Activated CD8-positive, alpha-beta T cell treated with anti-CD3 and anti-CD28 coated beads, Interleukin-2, amount 10 ng/mL, durations not matched to agents 7 days and 5 days (primary cell): ENCODE results near the gene CLTB. TPM values are rescaled to one million over a fixed set of nuclear protein-coding genes. Genes with fewer than 3 reads are reported as not detected.

Source experiments
- ATAC-seq: fragments of 150-1000 bp; cut with Tn5 transposase; one replicate; pipeline ENCODE4 v1.10.0; 2021; ENCODE audit warnings: moderate library complexity
- CTCF ChIA-PET: fragments of 350-600 bp; sonication (Branson Sonifier 250); formaldehyde crosslinking; loops from one replicate; lab custom pipeline; 2021; ENCODE audit warnings: antibody characterized with exemption; lab: Charles Lee
- POLR2A ChIA-PET: fragments of 350-600 bp; sonication (Branson Sonifier 250); formaldehyde crosslinking; loops from one replicate; lab custom pipeline; 2021; ENCODE audit warnings: antibody characterized with exemption; lab: Charles Lee
- DNase-seq: peaks from one replicate; pipeline ENCODE4 v3.0.0-alpha.2; 2020
- H3K27ac Mint-ChIP-seq: one replicate; pipeline ENCODE4 v1.8.0; 2021; ENCODE audit warnings: mild to moderate bottlenecking, mixed read lengths
- H3K27me3 Mint-ChIP-seq: one replicate; pipeline ENCODE4 v1.8.0; 2021; ENCODE audit warnings: low read depth, mixed read lengths
- H3K36me3 Mint-ChIP-seq: one replicate; pipeline ENCODE4 v1.8.0; 2021; ENCODE audit warnings: low read depth, mixed read lengths
- H3K4me1 Mint-ChIP-seq: one replicate; pipeline ENCODE4 v1.8.0; 2021; ENCODE audit warnings: low read depth, mixed read lengths
- H3K4me3 Mint-ChIP-seq: one replicate; pipeline ENCODE4 v1.8.0; 2021; ENCODE audit warnings: mild to moderate bottlenecking, mixed read lengths
- H3K9me3 Mint-ChIP-seq: one replicate; pipeline ENCODE4 v1.8.0; 2022; ENCODE audit warnings: mixed read lengths; ENCODE audit not compliant: insufficient read depth
- total RNA-seq, 2 experiments: library from RNA; stranded (reverse); gene quantifications; one replicate each; pipeline ENCODE4 v1.2.3, GENCODE V29; 2021

The CLTB gene, protein sequence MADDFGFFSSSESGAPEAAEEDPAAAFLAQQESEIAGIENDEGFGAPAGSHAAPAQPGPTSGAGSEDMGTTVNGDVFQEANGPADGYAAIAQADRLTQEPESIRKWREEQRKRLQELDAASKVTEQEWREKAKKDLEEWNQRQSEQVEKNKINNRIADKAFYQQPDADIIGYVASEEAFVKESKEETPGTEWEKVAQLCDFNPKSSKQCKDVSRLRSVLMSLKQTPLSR
- 10 to 100 TPM; 65.4 to 67.7 TPM for total RNA-seq

DNA sequence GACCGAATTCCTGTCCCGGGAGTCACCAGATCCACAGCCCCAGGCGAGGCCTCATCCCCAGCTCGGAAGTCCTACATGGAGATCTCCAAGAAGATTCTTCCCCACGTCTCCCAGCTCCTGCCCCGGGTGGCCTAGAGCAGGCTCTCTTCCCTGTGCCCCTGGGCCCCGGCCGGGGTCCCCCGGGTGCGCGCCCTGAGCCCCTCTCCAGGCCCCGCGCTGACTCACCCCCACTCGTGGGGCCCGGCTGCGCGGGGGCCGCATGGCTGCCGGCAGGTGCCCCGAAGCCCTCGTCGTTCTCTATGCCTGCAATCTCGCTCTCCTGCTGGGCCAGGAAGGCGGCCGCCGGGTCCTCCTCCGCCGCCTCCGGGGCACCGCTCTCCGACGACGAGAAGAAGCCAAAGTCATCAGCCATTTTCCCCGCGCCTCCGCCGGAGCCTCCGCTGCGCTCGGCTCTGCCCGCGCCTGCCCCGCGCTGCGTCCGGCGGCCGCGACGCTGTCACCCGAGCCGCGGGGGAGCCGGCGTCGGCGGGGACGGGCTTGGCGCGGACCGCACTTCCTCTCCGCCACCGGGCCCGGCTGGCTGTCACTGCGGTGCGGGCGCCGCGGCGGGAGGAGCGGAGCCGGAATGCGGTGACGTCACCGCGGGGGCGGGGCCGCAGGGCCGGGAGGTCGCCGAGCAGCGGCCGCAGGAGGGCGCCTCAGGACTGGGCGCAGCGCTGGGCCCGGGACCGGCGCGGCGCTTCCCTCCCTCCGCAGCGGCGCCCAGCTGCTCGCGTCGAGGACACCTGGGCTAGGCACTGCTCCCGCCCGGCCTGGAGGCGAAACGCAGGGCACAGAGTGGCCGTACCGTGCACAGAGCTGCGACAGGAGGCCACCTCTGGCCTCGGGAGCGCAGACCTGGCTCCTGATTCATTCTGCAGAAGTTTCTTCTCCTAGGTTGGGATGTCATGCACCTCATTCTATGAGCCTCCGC lies at the start of gene CLTB:
CLTB (minus strand) TSS at position 588 of the 973 bp plus-strand sequence; CDS start at position 412, 176 bp downstream.
- no peaks in the 10 kb centered on the region for H3K9me3 Mint-ChIP-seq
- peaks cover 29% of the 10 kb centered on the region for H3K4me1 Mint-ChIP-seq
- ATAC-seq (peak; percentile 97), DNase-seq (peak; percentile 89)
- ChIA-PET CTCF (interaction anchor here (0.6 to 3.5 kb wide), 29 partner anchors 10 to 244 kb away, joined by 3 to 30 read pairs (median 4); partner anchors contain the start of genes FAF2, RNF44 and TSPAN17), POLR2A (interaction anchor here (0.7 to 2.4 kb wide), 9 partner anchors 10 to 134 kb away, joined by 3 to 14 read pairs (median 4); partner anchors contain the start of genes FAF2, HIGD2A, NOP16 and RNF44)
- peak within 1 kb of the TSS; percentile 77 for H3K4me3 Mint-ChIP-seq
- peak within 1 kb of the TSS; percentile 76 for H3K27ac Mint-ChIP-seq
- H3K27me3 Mint-ChIP-seq = peaks cover 12% of the 10 kb centered on the region
- H3K36me3 Mint-ChIP-seq = no peaks in the 10 kb centered on the region

DNA sequence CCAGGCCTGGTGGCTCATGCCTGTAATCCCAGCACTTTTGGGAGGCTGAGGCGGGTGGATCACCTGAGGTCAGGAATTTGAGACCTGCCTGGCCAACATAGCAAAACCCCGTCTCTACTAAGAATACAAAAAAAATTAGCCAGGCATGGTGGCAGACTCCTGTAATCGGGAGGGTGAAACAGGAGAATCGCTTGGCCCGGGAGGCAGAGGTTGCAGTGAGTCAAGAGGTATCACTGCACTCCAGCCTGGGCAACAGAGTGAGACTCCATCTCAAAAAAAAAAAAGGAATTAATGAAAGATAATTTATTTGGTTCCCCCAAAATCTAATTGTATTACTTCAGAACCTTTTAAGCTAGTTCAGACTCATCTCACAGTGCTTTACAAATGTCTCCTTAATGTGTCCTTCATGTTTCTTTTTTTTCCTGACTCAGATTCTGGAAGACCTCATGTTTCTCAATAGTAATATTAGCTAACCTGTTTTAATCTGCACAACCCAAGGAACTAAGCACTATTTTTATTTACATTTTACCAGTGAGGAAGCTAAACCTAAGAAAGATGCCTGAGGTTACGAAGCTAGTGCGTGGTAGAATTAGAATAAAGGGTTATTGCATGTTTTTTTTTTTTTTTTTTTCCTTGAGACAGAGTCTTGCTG lies 46.9 kb upstream of the CLTB start:
- H3K36me3 Mint-ChIP-seq = peaks cover 20% of the 10 kb centered on the region
- H3K27me3 Mint-ChIP-seq = no peaks in the 10 kb centered on the region
- H3K4me3 Mint-ChIP-seq = no peak overlapping the region
- ChIA-PET CTCF (interaction anchor here (0.8 kb wide), 1 partner anchor 15 kb away, joined by 4 read pairs; the partner anchor contains the start of gene FAF2), POLR2A (interaction anchor here (0.6 to 0.7 kb wide), 2 partner anchors 11 to 48 kb away, joined by 4 to 5 read pairs; no protein-coding TSS in a partner anchor)
- H3K9me3 Mint-ChIP-seq = no peaks in the 10 kb centered on the region
- H3K27ac Mint-ChIP-seq = no peak overlapping the region
- peaks cover 10% of the 10 kb centered on the region for H3K4me1 Mint-ChIP-seq
- no peak for DNase-seq
- ATAC-seq = no peak

DNA sequence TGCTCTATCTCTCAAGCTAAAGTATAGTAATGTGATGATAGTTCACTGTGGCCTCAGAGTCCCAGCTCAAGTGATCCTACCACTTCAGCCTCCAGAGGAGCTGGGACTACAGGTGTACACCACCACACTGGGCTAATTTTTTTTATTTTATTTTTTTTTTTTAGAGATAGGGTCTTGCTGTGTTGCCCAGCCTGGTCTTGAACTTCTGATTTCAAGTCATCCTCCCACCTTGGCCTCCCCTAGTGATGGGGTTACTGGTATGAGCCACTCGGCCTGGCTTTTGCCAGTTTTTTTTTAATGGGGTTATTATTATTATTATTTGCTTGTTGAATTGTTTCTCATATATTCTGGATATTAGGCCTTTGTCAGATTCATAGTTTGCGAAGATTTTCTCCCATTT lies 45.0 kb upstream of the CLTB start:
- no peak overlapping the region for H3K4me3 Mint-ChIP-seq
- no peaks in the 10 kb centered on the region for H3K9me3 Mint-ChIP-seq
- DNase-seq (no peak), ATAC-seq (no peak)
- peaks cover 13% of the 10 kb centered on the region for H3K4me1 Mint-ChIP-seq
- peaks cover 27% of the 10 kb centered on the region for H3K36me3 Mint-ChIP-seq
- ChIA-PET CTCF (interaction anchor here (1.0 kb wide), 1 partner anchor 14 kb away, joined by 3 read pairs; no protein-coding TSS in a partner anchor), POLR2A (interaction anchor here (0.7 kb wide), 1 partner anchor 12 kb away, joined by 3 read pairs; no protein-coding TSS in a partner anchor)
- no peak overlapping the region for H3K27ac Mint-ChIP-seq
- H3K27me3 Mint-ChIP-seq = no peaks in the 10 kb centered on the region

DNA sequence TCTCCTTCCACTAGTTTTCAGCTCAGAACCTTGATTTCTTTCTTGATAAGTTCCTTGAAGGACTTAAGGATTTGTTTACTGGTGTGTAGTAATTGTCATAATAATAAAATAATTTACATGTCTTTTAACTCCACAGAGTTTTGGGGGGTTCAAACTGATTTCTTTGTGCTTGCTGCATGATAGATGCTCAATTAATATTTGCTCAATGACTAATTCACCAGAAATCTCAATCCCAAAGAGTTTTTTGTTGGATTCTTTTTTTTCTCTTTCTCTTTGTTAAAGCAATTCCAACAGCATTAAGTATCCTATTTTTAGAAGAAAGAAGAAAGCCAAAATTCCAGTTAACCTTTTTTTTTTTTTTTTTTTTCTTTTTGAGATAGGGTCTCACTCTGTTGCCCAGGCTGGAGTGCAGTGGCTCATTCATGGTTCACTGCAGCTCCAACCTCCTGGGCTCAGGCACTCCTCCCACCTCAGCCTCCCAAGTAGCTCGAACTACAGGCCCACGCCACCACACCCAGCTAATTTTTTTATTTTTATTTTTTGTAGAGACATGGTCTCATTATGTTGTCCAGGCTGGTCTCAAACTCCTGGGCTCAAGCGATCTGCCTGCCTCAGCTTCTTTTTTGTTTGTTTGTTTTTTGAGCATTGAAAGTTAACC lies 42.7 kb upstream of the CLTB start:
- POLR2A ChIA-PET = interaction anchor here (1.1 kb wide), 1 partner anchor 9 kb away, joined by 3 read pairs; no protein-coding TSS in a partner anchor
- H3K36me3 Mint-ChIP-seq = peaks cover 27% of the 10 kb centered on the region
- no peak for ATAC-seq
- H3K27me3 Mint-ChIP-seq = no peaks in the 10 kb centered on the region
- no peak overlapping the region for H3K27ac Mint-ChIP-seq
- H3K4me3 Mint-ChIP-seq = no peak overlapping the region
- no peaks in the 10 kb centered on the region for H3K9me3 Mint-ChIP-seq
- no peak for DNase-seq
- H3K4me1 Mint-ChIP-seq = peaks cover 13% of the 10 kb centered on the region
- CTCF ChIA-PET = interaction anchor here (1.0 to 1.5 kb wide), 2 partner anchors 10 to 12 kb away, joined by 3 read pairs; no protein-coding TSS in a partner anchor

DNA sequence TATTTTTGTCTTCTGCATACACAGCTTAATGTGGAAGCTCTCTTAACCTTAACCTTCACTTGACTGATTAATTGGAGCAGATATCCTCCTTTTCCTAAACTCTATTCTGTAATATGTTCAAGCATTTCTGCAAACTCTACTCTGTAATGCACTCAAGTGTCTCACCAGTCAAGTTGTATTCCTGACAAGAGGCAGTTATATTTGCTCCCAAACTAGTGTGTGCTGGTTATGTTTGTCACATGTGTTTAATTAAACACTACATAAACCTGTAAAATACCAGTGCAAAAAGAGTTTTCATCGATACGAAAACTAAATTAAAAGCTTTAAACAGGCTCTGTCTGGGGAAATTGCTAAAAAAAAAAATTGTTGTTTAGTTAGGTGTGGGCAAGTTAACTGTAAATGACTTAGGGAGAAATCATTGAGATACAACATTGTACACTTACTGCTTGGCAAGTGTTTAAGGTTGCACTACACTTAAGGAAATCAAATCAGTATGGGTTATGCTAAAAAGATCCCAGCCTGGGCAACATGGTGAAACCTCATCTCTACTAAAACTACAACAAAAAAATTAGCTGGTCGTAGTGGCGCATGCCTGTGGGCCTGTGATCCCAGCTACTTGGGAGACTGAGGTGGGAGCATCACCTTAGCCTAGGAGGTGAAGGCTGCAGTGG lies 38.5 kb upstream of the CLTB start:
- Mint-ChIP-seq H3K36me3 (peaks cover 34% of the 10 kb centered on the region), H3K27ac (no peak overlapping the region), H3K4me1 (peaks cover 18% of the 10 kb centered on the region), H3K4me3 (no peak overlapping the region), H3K9me3 (no peaks in the 10 kb centered on the region), H3K27me3 (no peaks in the 10 kb centered on the region)
- ChIA-PET POLR2A (no interaction called here), CTCF (no interaction called here)
- ATAC-seq (no peak), DNase-seq (no peak)

DNA sequence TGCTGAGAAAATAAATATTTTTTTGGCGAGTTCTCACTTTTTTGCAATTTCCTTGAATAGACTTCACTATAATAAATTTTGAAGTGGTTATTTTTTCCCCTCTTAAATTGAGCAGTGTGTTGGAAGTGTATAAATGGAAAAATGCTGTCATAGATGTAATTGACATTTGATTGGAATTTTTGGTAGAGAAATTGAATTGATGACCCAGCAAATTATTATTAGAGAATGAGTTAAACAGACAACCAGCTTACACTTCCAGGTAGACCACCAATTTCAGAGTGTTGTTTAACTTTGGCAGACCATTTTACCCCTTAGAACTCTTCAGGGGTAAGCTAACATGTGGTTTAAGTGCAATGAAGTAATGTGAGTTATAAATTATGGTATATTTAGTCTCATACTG lies 33.7 kb upstream of the CLTB start:
- CTCF ChIA-PET = interaction anchor here (0.6 to 4.5 kb wide), 5 partner anchors 12 to 211 kb away, joined by 3 to 65 read pairs (median 24); partner anchors contain the start of gene RNF44
- H3K4me3 Mint-ChIP-seq = no peak overlapping the region

DNA sequence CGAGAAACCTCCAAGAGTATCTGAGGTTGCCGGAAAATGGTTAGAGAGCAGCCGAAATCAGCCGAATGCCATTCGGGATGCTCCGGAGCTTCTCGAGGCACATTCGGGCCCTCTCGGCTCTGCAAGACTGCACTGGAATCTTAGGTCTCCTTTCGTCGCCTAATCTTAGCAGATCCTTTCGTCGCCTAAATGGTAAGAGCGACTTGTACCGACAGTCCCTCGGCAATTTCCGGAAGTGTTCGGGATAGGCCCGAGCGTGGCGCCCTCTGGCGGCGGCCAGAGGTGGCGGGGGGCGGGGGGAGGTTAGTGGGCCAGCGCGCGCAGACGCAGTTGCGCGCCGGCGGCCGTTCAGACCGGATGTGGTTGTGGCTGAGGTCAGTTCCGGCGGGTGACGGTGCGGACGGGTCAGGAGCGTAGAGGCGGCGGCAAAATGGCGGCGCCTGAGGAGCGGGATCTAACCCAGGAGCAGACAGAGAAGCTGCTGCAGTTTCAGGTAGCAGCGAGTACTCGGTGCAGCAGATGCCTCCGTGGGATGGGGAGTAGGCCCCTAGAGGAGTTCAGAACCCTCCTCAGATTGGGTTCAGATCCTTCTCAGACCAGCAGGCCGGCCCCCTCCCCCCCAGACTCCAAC lies 31.8 kb upstream of the CLTB start, which contains the start of gene FAF2:
FAF2 (plus strand) TSS at position 408 of the 631 bp plus-strand sequence; CDS start at position 431, 23 bp downstream.
- peak; percentile 97 for DNase-seq
- H3K27me3 Mint-ChIP-seq = peaks cover 4% of the 10 kb centered on the region
- ATAC-seq = peak; percentile 98
- peak within 1 kb of the TSS; percentile 99 for H3K4me3 Mint-ChIP-seq
- peaks cover 22% of the 10 kb centered on the region for H3K36me3 Mint-ChIP-seq
- CTCF ChIA-PET = interaction anchor here (0.6 to 4.5 kb wide), 37 partner anchors 10 to 210 kb away, joined by 3 to 65 read pairs (median 4); partner anchors contain the start of genes ARL10, CLTB, RNF44 and TSPAN17
- peaks cover 30% of the 10 kb centered on the region for H3K4me1 Mint-ChIP-seq
- POLR2A ChIA-PET = interaction anchor here (0.7 to 3.1 kb wide), 22 partner anchors 11 to 199 kb away, joined by 3 to 20 read pairs (median 4); partner anchors contain the start of genes CLTB and RNF44
- peak within 1 kb of the TSS; percentile 100 for H3K27ac Mint-ChIP-seq
- H3K9me3 Mint-ChIP-seq = no peaks in the 10 kb centered on the region

More for the DNA sequence above, 33.7 kb upstream of the CLTB start:
- no peak for DNase-seq
- Mint-ChIP-seq H3K27ac (no peak overlapping the region), H3K36me3 (peaks cover 29% of the 10 kb centered on the region), H3K9me3 (no peaks in the 10 kb centered on the region), H3K27me3 (peaks cover 3% of the 10 kb centered on the region), H3K4me1 (peaks cover 30% of the 10 kb centered on the region)
- POLR2A ChIA-PET = interaction anchor here (3.0 kb wide), 1 partner anchor 87 kb away, joined by 20 read pairs; the partner anchor contains the start of gene RNF44
- no peak for ATAC-seq

DNA sequence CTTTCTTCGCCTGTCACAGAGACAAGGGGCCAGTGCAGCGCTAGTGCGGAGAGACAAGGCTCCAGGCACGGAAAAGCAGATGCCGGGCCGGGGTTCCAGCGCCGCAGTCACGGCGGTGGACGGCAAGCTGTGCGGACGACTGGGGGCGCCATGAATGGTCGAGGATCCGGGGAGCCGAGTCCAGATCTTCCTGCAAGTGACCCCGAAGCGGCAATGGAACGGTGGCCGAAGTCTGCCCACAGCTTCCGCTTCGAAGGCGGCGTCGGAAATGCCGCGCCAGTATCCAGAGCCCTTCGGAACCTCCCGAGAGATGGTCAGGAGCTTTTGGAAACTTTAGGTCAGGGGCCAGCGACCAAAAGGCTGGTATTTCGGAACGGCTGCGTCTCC lies 31.2 kb upstream of the CLTB start:
- CTCF ChIA-PET = interaction anchor here (0.6 to 4.5 kb wide), 34 partner anchors 9 to 210 kb away, joined by 3 to 65 read pairs (median 4); partner anchors contain the start of genes ARL10, CLTB, RNF44 and TSPAN17
- peaks cover 30% of the 10 kb centered on the region for H3K4me1 Mint-ChIP-seq
- ATAC-seq (peak; percentile 20), DNase-seq (no peak)
- H3K36me3 Mint-ChIP-seq = peaks cover 19% of the 10 kb centered on the region
- no peaks in the 10 kb centered on the region for H3K9me3 Mint-ChIP-seq
- POLR2A ChIA-PET = interaction anchor here (0.7 to 3.1 kb wide), 20 partner anchors 11 to 199 kb away, joined by 3 to 20 read pairs (median 4); partner anchors contain the start of genes CLTB and RNF44
- H3K4me3 Mint-ChIP-seq = peak overlapping the region; percentile 99
- peak overlapping the region; percentile 100 for H3K27ac Mint-ChIP-seq
- H3K27me3 Mint-ChIP-seq = peaks cover 6% of the 10 kb centered on the region

DNA sequence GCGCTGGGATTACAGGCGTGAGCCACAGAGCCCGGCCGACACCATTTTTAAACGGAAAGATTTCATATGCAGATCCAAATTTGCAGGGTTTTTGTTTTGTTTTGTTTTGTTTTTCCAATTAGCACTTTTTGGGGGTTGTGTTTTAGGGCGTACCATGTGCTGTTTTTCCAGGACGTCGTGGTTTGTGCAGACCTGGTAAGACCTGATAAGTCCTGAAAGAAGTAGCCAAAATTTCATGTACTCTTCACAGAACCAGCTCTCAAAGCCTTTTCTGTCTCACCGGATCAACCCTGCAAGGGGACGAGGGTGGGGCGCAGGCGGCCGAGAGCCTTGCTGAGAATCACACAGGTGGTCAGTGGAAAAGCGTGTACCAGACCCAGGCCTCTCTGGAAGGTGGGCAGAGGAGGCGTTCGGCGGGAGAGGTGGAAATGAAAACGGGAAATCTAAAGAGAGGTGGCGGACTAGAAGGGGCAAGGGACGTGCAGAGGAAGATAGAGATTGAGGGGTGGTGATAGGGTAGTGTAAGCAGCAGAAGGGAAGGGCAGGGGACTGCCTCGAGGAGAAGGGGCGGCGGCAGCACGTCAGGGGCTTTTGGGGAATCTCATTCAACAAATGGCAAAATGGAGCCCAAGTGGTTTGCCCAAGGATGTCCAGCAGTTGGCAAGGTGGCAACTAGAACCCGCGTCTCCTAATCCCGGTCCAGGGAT lies 30.7 kb upstream of the CLTB start:
- peaks cover 15% of the 10 kb centered on the region for H3K36me3 Mint-ChIP-seq
- CTCF ChIA-PET = interaction anchor here (0.6 to 4.5 kb wide), 33 partner anchors 9 to 211 kb away, joined by 3 to 65 read pairs (median 4); partner anchors contain the start of genes ARL10, CLTB, RNF44 and TSPAN17
- peak overlapping the region; percentile 100 for H3K27ac Mint-ChIP-seq
- POLR2A ChIA-PET = interaction anchor here (0.7 to 3.1 kb wide), 19 partner anchors 10 to 200 kb away, joined by 3 to 20 read pairs (median 4); partner anchors contain the start of genes CLTB and RNF44
- H3K4me3 Mint-ChIP-seq = peak overlapping the region; percentile 99
- ATAC-seq = no peak
- H3K27me3 Mint-ChIP-seq = peaks cover 8% of the 10 kb centered on the region
- peak; percentile 23 for DNase-seq
- no peaks in the 10 kb centered on the region for H3K9me3 Mint-ChIP-seq
- peaks cover 30% of the 10 kb centered on the region for H3K4me1 Mint-ChIP-seq
